HepG2 (cell line): ENCODE measurements around the gene KRTAP9-7. TPM values are rescaled to one million over a fixed set of nuclear protein-coding genes. Genes with fewer than 3 reads are reported as not detected.

ENCODE experiments used
- ATAC-seq: fragments of 200-7000 bp; cut with Tn5 transposase; 3 replicates; pipeline ENCODE4 v1.9.1; 2020; ENCODE audit warnings: mild to moderate bottlenecking, moderate library complexity
- BruUV-seq: library from RNA; stranded (reverse); fragments of 400-500 nt; replicated peaks from 2 replicates; lab custom pipeline; 2021; lab: Mats Ljungman, UMichigan
- CTCF ChIA-PET: fragments of 300-600 bp; formaldehyde crosslinking; extraction: SDS; loops from one replicate; lab custom pipeline; 2021; ENCODE audit warnings: low total read pairs, inconsistent platforms, low intra/inter-chr PET ratio; lab: Yijun Ruan, JAX
- POLR2A ChIA-PET: fragments of 350-600 bp; sonication (Branson Sonifier 250); formaldehyde crosslinking; loops from one replicate; lab custom pipeline; 2020; ENCODE audit warnings: antibody characterized with exemption, inconsistent platforms; lab: Yijun Ruan, JAX
- DNase-seq: peaks from one replicate; pipeline ENCODE4 v3.0.0-alpha.2; 2015; ENCODE audit warnings: low spot score
- FAIRE-seq: peaks from 3 replicates; lab custom pipeline; 2011; peaks lifted over from hg19 to GRCh38; lab: Jason Lieb, UNC
- H2AFZ ChIP-seq: one replicate; pipeline ENCODE4 v1.6.1; 2011; ENCODE audit warnings: low read length, inconsistent platforms
- H3K27ac ChIP-seq: fragments of 300-600 bp; 3 replicates; pipeline ENCODE4 v1.8.0; 2011; ENCODE audit warnings: mixed run types, mild to moderate bottlenecking, mixed read lengths, low read length, inconsistent platforms; ENCODE audit not compliant: insufficient read depth; ENCODE audit errors: extremely low read length
- H3K27me3 ChIP-seq, 2 experiments: fragments of 200-600 bp in 1 of 2; 2 replicates in 1 of 2; 3 replicates in 1 of 2; pipeline versions ENCODE4 v1.6.0 to v1.8.0; 2011; ENCODE audit warnings: low read length in 2 of 2, mild to moderate bottlenecking in 2 of 2, moderate library complexity in 2 of 2, inconsistent platforms in 1 of 2; ENCODE audit not compliant: insufficient read depth in 2 of 2, control insufficient read depth in 1 of 2
- H3K36me3 ChIP-seq, 2 experiments: fragments of 200-600 bp in 1 of 2; replicated peaks in 1 of 2; 2 replicates in 1 of 2; 3 replicates in 1 of 2; pipeline versions ENCODE4 v1.5.1 to v1.8.0; 2011; ENCODE audit warnings: low read length in 2 of 2, inconsistent platforms in 1 of 2; ENCODE audit not compliant: insufficient read depth in 2 of 2, control insufficient read depth in 1 of 2
- H3K4me1 ChIP-seq: 2 replicates; pipeline ENCODE4 v1.5.1; 2012; ENCODE audit warnings: low read length, inconsistent platforms; ENCODE audit not compliant: insufficient read depth
- H3K4me2 ChIP-seq: 2 replicates; pipeline ENCODE4 v1.6.0; 2011; ENCODE audit warnings: low read depth, low read length, inconsistent platforms
- H3K4me3 ChIP-seq, 3 experiments: fragments of 200-600 bp in 1 of 3; sonication (generic), shearing (Covaris generic) in 1 of 3; replicated peaks in 1 of 3; 2 replicates each; pipeline ENCODE4 v1.5.1; 2011 to 2016; ENCODE audit warnings: low read length in 3 of 3, inconsistent platforms in 2 of 3, low read depth in 2 of 3, mild to moderate bottlenecking in 2 of 3, control low read depth in 1 of 3, mixed read lengths in 1 of 3; ENCODE audit not compliant: insufficient read depth in 1 of 3
- H3K79me2 ChIP-seq: one replicate; pipeline ENCODE4 v1.6.1; 2011; ENCODE audit warnings: low read length, inconsistent platforms; ENCODE audit not compliant: insufficient read depth
- H3K9ac ChIP-seq: 2 replicates; pipeline ENCODE4 v1.6.0; 2011; ENCODE audit warnings: mild to moderate bottlenecking, low read depth, low read length, inconsistent platforms; ENCODE audit not compliant: insufficient read depth
- H3K9me3 ChIP-seq: 2 replicates; pipeline ENCODE4 v1.5.1; 2012; ENCODE audit warnings: mild to moderate bottlenecking, low read length
- H4K20me1 ChIP-seq: 2 replicates; pipeline ENCODE4 v1.6.0; 2011; ENCODE audit warnings: inconsistent platforms, mild to moderate bottlenecking, low read length, moderate library complexity; ENCODE audit not compliant: insufficient read depth
- AHDC1 ChIP-seq: sonication (generic); formaldehyde crosslinking; IDR thresholded peaks from 2 replicates; pipeline ENCODE4 v1.5.1; 2020; ENCODE audit warnings: mild to moderate bottlenecking, missing genetic modification reagents, borderline replicate concordance
- ATF4 ChIP-seq, 2 experiments: fragments of 450-650 bp in 1 of 2; sonication (generic) in 1 of 2; formaldehyde crosslinking; IDR thresholded peaks; 2 replicates each; pipeline versions ENCODE4 v1.5.0 to v1.8.0; 2020 to 2022; ENCODE audit warnings: mild to moderate bottlenecking in 1 of 2, missing genetic modification reagents in 1 of 2
- CHD2 ChIP-seq: IDR thresholded peaks from 2 replicates; pipeline ENCODE4 v1.6.1; 2011; ENCODE audit warnings: low read depth, low read length, improper control_type of control experiment
- FOXJ3 ChIP-seq: sonication (generic); formaldehyde crosslinking; IDR thresholded peaks from 2 replicates; pipeline ENCODE4 v1.4.0; 2020; ENCODE audit warnings: missing genetic modification reagents, mild to moderate bottlenecking, borderline replicate concordance
- KDM3A ChIP-seq: IDR thresholded peaks from 2 replicates; pipeline ENCODE4 v1.6.1; 2018; ENCODE audit warnings: low read depth, missing compliant biosample characterization
- MAFK ChIP-seq, 2 experiments: IDR thresholded peaks in 1 of 2; conservative IDR thresholded peaks in 1 of 2; 2 replicates each; pipeline ENCODE4 v1.6.1; 2011; ENCODE audit warnings: improper control_type of control experiment in 2 of 2, low read length in 2 of 2
- NCOA2 ChIP-seq: sonication (generic); formaldehyde crosslinking; IDR thresholded peaks from 2 replicates; pipeline ENCODE4 v1.8.0; 2022; ENCODE audit warnings: inconsistent platforms
- SALL1 ChIP-seq: sonication (generic); formaldehyde crosslinking; IDR thresholded peaks from 2 replicates; pipeline ENCODE4 v1.8.0; 2022; ENCODE audit warnings: mild to moderate bottlenecking, missing genetic modification reagents
- SMYD3 ChIP-seq: sonication (generic); formaldehyde crosslinking; IDR thresholded peaks from 2 replicates; pipeline ENCODE4 v1.8.1; 2023; ENCODE audit warnings: mild to moderate bottlenecking, missing genetic modification reagents
- SUZ12 ChIP-seq: fragments of 150-350 bp; IDR thresholded peaks from 2 replicates; pipeline ENCODE4 v1.6.1; 2014; ENCODE audit warnings: low read depth, low read length
- ZBTB7B ChIP-seq: sonication (generic); formaldehyde crosslinking; IDR thresholded peaks from 2 replicates; pipeline ENCODE4 v1.4.0; 2020; ENCODE audit warnings: missing genetic modification reagents
- ZMAT3 ChIP-seq: sonication (generic); formaldehyde crosslinking; conservative IDR thresholded peaks from 2 replicates; pipeline ENCODE4 v1.7.0; 2021; ENCODE audit warnings: missing genetic modification reagents
- ZNF547 ChIP-seq: sonication (generic); formaldehyde crosslinking; IDR thresholded peaks from 2 replicates; pipeline ENCODE4 v1.5.1; 2020; ENCODE audit warnings: mild to moderate bottlenecking, missing genetic modification reagents
- ZNF674 ChIP-seq: sonication (generic); formaldehyde crosslinking; IDR thresholded peaks from 2 replicates; pipeline ENCODE4 v1.5.0; 2020; ENCODE audit warnings: low read depth, mild to moderate bottlenecking, missing genetic modification reagents
- ZNF747 ChIP-seq: sonication (generic); formaldehyde crosslinking; IDR thresholded peaks from 2 replicates; pipeline ENCODE4 v1.8.1; 2023; ENCODE audit warnings: missing genetic modification reagents, mild to moderate bottlenecking, borderline replicate concordance
- WGBS: methylation state at CpG from one replicate; pipeline ENCODE4 v1.1.6; 2017; ENCODE audit warnings: low lambda C conversion rate; 5-methylcytosine and 5-hydroxymethylcytosine counted together
- in situ Hi-C: cut with HindIII; loops from 2 replicates; pipeline ENCODE4 v1.10.0; 2017; ENCODE audit warnings: low pct_unique_long_range_greater_than_20kb; ENCODE audit not compliant: extremely low pct_ligation_motif_present
- intact Hi-C: fragments of 100-400 bp; cut with micrococcal nuclease; formaldehyde crosslinking; loops from one replicate; pipeline ENCODE4 v1.10.0; 2022; ENCODE audit not compliant: unreplicated experiment
- polyA plus RNA-seq, 8 experiments: library from polyadenylated mRNA; depleted of rRNA in 3 of 8; stranded (reverse) in 7 of 8; unstranded in 1 of 8; fragments of >200 nt; fragmentation: Illumina TruSeq in 4 of 8; extraction: Trizol in 4 of 8; gene quantifications; 2 replicates each; pipeline versions ENCODE4 v1.2.1 to v1.2.3, GENCODE V29; 2011 to 2016; ENCODE audit warnings: low read depth in 4 of 8, missing spikeins in 1 of 8, mixed read lengths in 1 of 8; ENCODE audit not compliant: insufficient read depth in 1 of 8
- total RNA-seq, 5 experiments: library from RNA; depleted of rRNA; stranded (reverse); fragments of >200 nt; fragmentation: Illumina TruSeq; extraction: Trizol; gene quantifications; 2 replicates each; pipeline ENCODE4 v1.2.3, GENCODE V29; 2016; ENCODE audit warnings: low read depth in 1 of 5
- TF ChIP-seq, protein P1 (sequence below): sonication (generic); formaldehyde crosslinking; IDR thresholded peaks from 2 replicates; pipeline ENCODE4 v1.5.0; 2020; ENCODE audit warnings: mild to moderate bottlenecking, missing genetic modification reagents, moderate library complexity

Gene KRTAP9-7
- total and polyA plus RNA-seq, 2 of the 13 experiments (the other 11 are each of a cell fraction or from before 2014, with no cell fraction given) = not detected

GRCh38 chr17:41318231-41318630 lies 42.7 kb downstream of the KRTAP9-7 start:
- Histone ChIP-seq H3K27ac (no peak overlapping the region), H3K79me2 (no peaks in the 10 kb centered on the region), H3K36me3 (no peaks in the 10 kb centered on the region), H3K9ac (no peak overlapping the region), H3K9me3 (peaks cover 10% of the 10 kb centered on the region; the same call in 1 of the 2 replicates), H4K20me1 (no peaks in the 10 kb centered on the region), H3K27me3 (peaks cover 2 to 24% of the 10 kb centered on the region in 2 experiments; a peak in 3 of 5 replicates), H3K4me1 (no peaks in the 10 kb centered on the region), H3K4me3 (no peak overlapping the region), H3K4me2 (no peak overlapping the region), H2AFZ (no peak overlapping the region)
- TF ChIP-seq CHD2 (no peak), ZMAT3 (no peak), ZNF747 (CRISPR knock-in tag) (no peak), SUZ12 (no peak), FOXJ3 (CRISPR knock-in tag) (no peak), ZBTB7B (no peak), SMYD3 (no peak), KDM3A (CRISPR knock-in tag) (no peak), SALL1 (CRISPR knock-in tag) (no peak), ZNF674 (CRISPR knock-in tag) (no peak), NCOA2 (CRISPR knock-in tag) (no peak), MAFK (conservative IDR thresholded peaks at IDR 0.05 in 1 of 2, IDR thresholded peaks at IDR 0.05 in 1 of 2; ENCODE audit: low read length in 2 of 2) (no peak), ZNF547 (no peak), AHDC1 (CRISPR knock-in tag) (no peak), ATF4 (CRISPR knock-in tag; IDR thresholded peaks at IDR 0.05) (no peak)
- TF ChIP-seq, protein P1, sequence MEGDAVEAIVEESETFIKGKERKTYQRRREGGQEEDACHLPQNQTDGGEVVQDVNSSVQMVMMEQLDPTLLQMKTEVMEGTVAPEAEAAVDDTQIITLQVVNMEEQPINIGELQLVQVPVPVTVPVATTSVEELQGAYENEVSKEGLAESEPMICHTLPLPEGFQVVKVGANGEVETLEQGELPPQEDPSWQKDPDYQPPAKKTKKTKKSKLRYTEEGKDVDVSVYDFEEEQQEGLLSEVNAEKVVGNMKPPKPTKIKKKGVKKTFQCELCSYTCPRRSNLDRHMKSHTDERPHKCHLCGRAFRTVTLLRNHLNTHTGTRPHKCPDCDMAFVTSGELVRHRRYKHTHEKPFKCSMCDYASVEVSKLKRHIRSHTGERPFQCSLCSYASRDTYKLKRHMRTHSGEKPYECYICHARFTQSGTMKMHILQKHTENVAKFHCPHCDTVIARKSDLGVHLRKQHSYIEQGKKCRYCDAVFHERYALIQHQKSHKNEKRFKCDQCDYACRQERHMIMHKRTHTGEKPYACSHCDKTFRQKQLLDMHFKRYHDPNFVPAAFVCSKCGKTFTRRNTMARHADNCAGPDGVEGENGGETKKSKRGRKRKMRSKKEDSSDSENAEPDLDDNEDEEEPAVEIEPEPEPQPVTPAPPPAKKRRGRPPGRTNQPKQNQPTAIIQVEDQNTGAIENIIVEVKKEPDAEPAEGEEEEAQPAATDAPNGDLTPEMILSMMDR = no peak
- in situ Hi-C loops = no loop called here
- POLR2A ChIA-PET = no interaction called here
- intact Hi-C loops = no loop called here
- BruUV-seq = no TSS peak
- 0% methylated on average over 2 of the region's 2 CpGs for WGBS
- DNase-seq (no peak), ATAC-seq (no peak), FAIRE-seq (no peak)
- CTCF ChIA-PET = no interaction called here
